SK-N-SH (cell line): ENCODE data around the gene MMP28. TPM values are rescaled to one million over a fixed set of nuclear protein-coding genes. Genes with fewer than 3 reads are reported as not detected.
A peak's percentile ranks its signal among the peaks of the same experiment; 100 is the strongest.

ENCODE experiments used
- CTCF ChIA-PET: fragments of 300-600, 350-600 bp; formaldehyde crosslinking; extraction: SDS; loops from one replicate; lab custom pipeline; 2021; lab: Yijun Ruan, JAX
- POLR2A ChIA-PET: fragments of 350-600 bp; sonication (Branson Sonifier 250); formaldehyde crosslinking; extraction: SDS; loops from one replicate; lab custom pipeline; 2020; ENCODE audit warnings: antibody characterized with exemption, inconsistent platforms; lab: Yijun Ruan, JAX
- DNase-seq: peaks from one replicate; pipeline ENCODE4 v3.0.0; 2012
- H2AFZ ChIP-seq: fragments of 200-600 bp; sonication (generic); 2 replicates; pipeline ENCODE4 v1.8.1; 2016; ENCODE audit warnings: antibody characterized with exemption, mild to moderate bottlenecking, low read depth
- H3F3A ChIP-seq: fragments of 200-600 bp; sonication (generic); replicated peaks from 2 replicates; pipeline ENCODE3; 2016; ENCODE audit warnings: antibody characterized with exemption, mild to moderate bottlenecking; ENCODE audit not compliant: insufficient read depth
- H3K27ac ChIP-seq, 2 experiments: fragments of 200-500 bp in 1 of 2; fragments of 200-600 bp in 1 of 2; sonication (Bioruptor generic) in 1 of 2; sonication (generic), shearing (Covaris generic) in 1 of 2; 2 replicates each; pipeline versions ENCODE4 v1.5.1 to v1.6.1; 2014 to 2016; ENCODE audit warnings: low read depth in 2 of 2, inconsistent platforms in 1 of 2, low read length in 1 of 2, mild to moderate bottlenecking in 1 of 2, mixed read lengths in 1 of 2
- H3K27me3 ChIP-seq: fragments of 200-600 bp; sonication (generic), shearing (Covaris generic); 2 replicates; pipeline ENCODE4 v1.6.1; 2016; ENCODE audit warnings: mixed run types; ENCODE audit not compliant: insufficient read depth
- H3K36me3 ChIP-seq, 2 experiments: fragments of 200-500 bp in 1 of 2; fragments of 200-600 bp in 1 of 2; sonication (Bioruptor generic) in 1 of 2; sonication (generic) in 1 of 2; replicated peaks in 1 of 2; 2 replicates each; pipeline versions ENCODE3 to v1.5.1; 2014 to 2016; ENCODE audit warnings: low read length in 1 of 2, mild to moderate bottlenecking in 1 of 2; ENCODE audit not compliant: insufficient read depth in 2 of 2, control insufficient read depth in 1 of 2
- H3K4me1 ChIP-seq, 2 experiments: fragments of 200-500 bp in 1 of 2; fragments of 200-600 bp in 1 of 2; sonication (Bioruptor generic) in 1 of 2; sonication (generic), shearing (Covaris generic) in 1 of 2; 2 replicates each; pipeline versions ENCODE4 v1.5.1 to v1.6.1; 2014 to 2016; ENCODE audit warnings: low read depth in 1 of 2, low read length in 1 of 2, mixed run types in 1 of 2; ENCODE audit not compliant: insufficient read depth in 2 of 2, control insufficient read depth in 1 of 2
- H3K4me2 ChIP-seq: fragments of 200-600 bp; sonication (generic), shearing (Covaris generic); 2 replicates; pipeline ENCODE4 v1.6.1; 2017; ENCODE audit warnings: mixed run types
- H3K4me3 ChIP-seq, 2 experiments: fragments of 200-500 bp in 1 of 2; fragments of 200-600 bp in 1 of 2; sonication (Bioruptor generic) in 1 of 2; sonication (generic), shearing (Covaris generic) in 1 of 2; 2 replicates each; pipeline versions ENCODE4 v1.5.1 to v1.8.1; 2014 to 2016; ENCODE audit warnings: low read depth in 2 of 2, inconsistent platforms in 1 of 2, low read length in 1 of 2, mild to moderate bottlenecking in 1 of 2, mixed read lengths in 1 of 2, moderate library complexity in 1 of 2
- H3K79me2 ChIP-seq: fragments of 200-600 bp; sonication (generic); 2 replicates; pipeline ENCODE4 v1.8.1; 2017; ENCODE audit warnings: mild to moderate bottlenecking; ENCODE audit not compliant: insufficient read depth
- H3K9ac ChIP-seq: fragments of 200-600 bp; sonication (generic); 2 replicates; pipeline ENCODE4 v1.6.1; 2017; ENCODE audit warnings: mixed run types
- H3K9me2 ChIP-seq: fragments of 200-600 bp; sonication (generic); 2 replicates; pipeline ENCODE4 v1.6.1; 2017; ENCODE audit warnings: mixed run types
- H3K9me3 ChIP-seq: fragments of 200-600 bp; sonication (generic); 2 replicates; pipeline ENCODE4 v1.6.1; 2017; ENCODE audit warnings: mixed run types, mild to moderate bottlenecking, moderate library complexity
- H4K20me1 ChIP-seq: fragments of 200-600 bp; sonication (generic); 2 replicates; pipeline ENCODE4 v1.6.1; 2017; ENCODE audit warnings: mild to moderate bottlenecking, mixed run types; ENCODE audit not compliant: insufficient read depth
- CHD2 ChIP-seq: fragments of 150-350 bp; IDR thresholded peaks from 2 replicates; pipeline ENCODE4 v1.6.1; 2018; ENCODE audit warnings: low read length; ENCODE audit not compliant: partially characterized antibody
- FOXM1 ChIP-seq: IDR thresholded peaks from 2 replicates; pipeline ENCODE4 v1.4.0; 2012; ENCODE audit warnings: low read depth, mild to moderate bottlenecking
- MEF2A ChIP-seq: IDR thresholded peaks from 2 replicates; pipeline ENCODE4 v1.4.0; 2012; ENCODE audit warnings: low read depth, borderline replicate concordance
- RAD21 ChIP-seq: IDR thresholded peaks from 2 replicates; pipeline ENCODE4 v1.6.1; 2012; ENCODE audit warnings: mild to moderate bottlenecking, low read length
- RCOR1 ChIP-seq: fragments of 150-350 bp; IDR thresholded peaks from 2 replicates; pipeline ENCODE4 v1.6.1; 2017; ENCODE audit warnings: antibody characterized with exemption, low read length
- RFX5 ChIP-seq: IDR thresholded peaks from 2 replicates; pipeline ENCODE4 v1.6.1; 2012; ENCODE audit warnings: mild to moderate bottlenecking, improper control_type of control experiment, low read length
- SMC3 ChIP-seq: IDR thresholded peaks from 2 replicates; pipeline ENCODE4 v1.6.1; 2012; ENCODE audit warnings: low read depth, low read length, improper control_type of control experiment
- TAF1 ChIP-seq: IDR thresholded peaks from 2 replicates; pipeline ENCODE4 v1.6.1; 2012; ENCODE audit warnings: low read depth, mild to moderate bottlenecking, low read length, moderate library complexity, borderline replicate concordance
- WGBS: methylation state at CpG from one replicate; pipeline ENCODE4 v1.1.6; 2017; ENCODE audit warnings: low lambda C conversion rate; 5-methylcytosine and 5-hydroxymethylcytosine counted together
- polyA plus RNA-seq, 3 experiments: library from polyadenylated mRNA; depleted of rRNA; stranded (reverse); fragments of >200 nt; gene quantifications; 2 replicates each; pipeline ENCODE4 v1.2.3, GENCODE V29; 2012
- TF ChIP-seq, protein P1 (sequence below): fragments of 200-600 bp; sonication (generic); IDR thresholded peaks from 2 replicates; pipeline ENCODE4 v1.6.1; 2017; ENCODE audit warnings: antibody characterized with exemption, mild to moderate bottlenecking, moderate library complexity
- TF ChIP-seq, protein P2 (sequence below): IDR thresholded peaks from 2 replicates; pipeline ENCODE4 v1.4.0; 2012; ENCODE audit warnings: low read depth, borderline replicate concordance
- TF ChIP-seq, protein P3 (sequence below): IDR thresholded peaks from 2 replicates; pipeline ENCODE4; 2012
- TF ChIP-seq, protein P4 (sequence below): IDR thresholded peaks from 2 replicates; pipeline ENCODE4 v1.4.0; 2012; ENCODE audit warnings: low read depth

Gene MMP28
- polyA plus RNA-seq, 1 of the 3 experiments (the other 2 are of a cell fraction) = 0.33 TPM

DNA sequence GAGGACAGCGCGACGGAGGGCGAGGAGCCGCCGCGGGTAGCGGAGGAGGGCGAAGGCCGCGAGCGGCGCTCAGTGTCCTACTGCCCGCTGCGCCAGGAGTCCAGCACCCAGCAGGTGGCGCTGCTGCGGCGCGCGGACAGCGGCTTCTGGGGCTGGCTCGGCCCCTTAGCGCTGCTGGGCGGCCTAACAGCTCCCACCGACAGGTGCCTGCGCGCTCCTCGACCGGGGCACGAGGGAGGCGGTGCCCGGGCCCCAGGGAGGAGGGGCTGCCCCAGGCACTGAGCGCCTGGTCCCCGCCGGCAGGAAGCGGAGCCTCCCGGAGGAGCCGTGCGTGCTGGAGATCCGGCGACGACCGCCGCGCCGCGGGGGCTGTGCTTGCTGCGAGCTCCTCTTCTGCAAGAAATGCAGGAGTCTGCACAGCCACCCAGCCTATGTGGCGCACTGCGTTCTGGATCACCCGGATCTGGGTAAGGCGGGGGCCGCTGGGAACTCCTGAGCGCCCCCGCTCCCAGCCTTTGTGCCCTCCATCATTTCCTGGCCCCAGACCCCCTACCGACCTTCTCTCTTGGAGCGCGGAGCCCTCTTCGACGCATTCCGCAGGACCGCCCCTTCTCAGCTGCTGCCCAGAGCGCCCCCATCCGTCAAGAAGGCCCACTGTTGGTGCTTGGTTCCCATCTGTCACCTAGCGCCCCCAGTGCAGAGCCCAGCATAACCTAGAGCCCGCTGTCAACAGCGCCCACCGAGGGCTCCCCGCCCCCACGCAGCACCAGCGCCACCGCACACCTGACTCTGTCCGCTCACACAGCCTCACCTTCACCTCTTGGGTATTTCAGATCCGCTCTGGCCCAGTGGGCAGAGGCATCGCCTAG, 31.1 kb downstream of the MMP28 start:
- peak overlapping the region; percentile 74; the same call in 1 of the 2 replicates for H2AFZ ChIP-seq
- ChIA-PET POLR2A (interaction anchor here (0.8 to 3.2 kb wide), 6 partner anchors 12 to 44 kb away, joined by 3 to 65 read pairs (median 4); partner anchors contain the start of gene TAF15), CTCF (interaction anchor here (0.6 to 31.2 kb wide), 56 partner anchors 13 to 1185 kb away, joined by 3 to 809 read pairs (median 6); partner anchors contain the start of genes AP2B1, GAS2L2, MMP28 and PEX12)
- no peaks in the 10 kb centered on the region for H3F3A ChIP-seq
- H3K9me3 ChIP-seq = no peaks in the 10 kb centered on the region
- H3K79me2 ChIP-seq = no peaks in the 10 kb centered on the region
- no peaks in the 10 kb centered on the region for H3K36me3 ChIP-seq
- H3K4me3 ChIP-seq = peak overlapping the region; percentile 56
- no peaks in the 10 kb centered on the region for H3K9me2 ChIP-seq
- H3K27ac ChIP-seq = peak overlapping the region in 1 of 2 experiments; percentile 77; a peak in 2 of 4 replicates
- H3K4me2 ChIP-seq = peak overlapping the region; percentile 93
- H3K27me3 ChIP-seq = no peaks in the 10 kb centered on the region
- WGBS = 15% methylated on average over 39 of the region's 75 CpGs
- peaks cover 0 to 15% of the 10 kb centered on the region in 2 experiments; a peak in 1 of 4 replicates for H3K4me1 ChIP-seq
- TF ChIP-seq RAD21 (peak; percentile 86), MEF2A (no peak), RCOR1 (peak; percentile 60), SMC3 (peak; percentile 95), RFX5 (no peak), FOXM1 (no peak), TAF1 (0 out of 2 replicates have a peak, but pooled peaks have one; percentile 12), CHD2 (peak; percentile 58)
- TF ChIP-seq, protein P1, sequence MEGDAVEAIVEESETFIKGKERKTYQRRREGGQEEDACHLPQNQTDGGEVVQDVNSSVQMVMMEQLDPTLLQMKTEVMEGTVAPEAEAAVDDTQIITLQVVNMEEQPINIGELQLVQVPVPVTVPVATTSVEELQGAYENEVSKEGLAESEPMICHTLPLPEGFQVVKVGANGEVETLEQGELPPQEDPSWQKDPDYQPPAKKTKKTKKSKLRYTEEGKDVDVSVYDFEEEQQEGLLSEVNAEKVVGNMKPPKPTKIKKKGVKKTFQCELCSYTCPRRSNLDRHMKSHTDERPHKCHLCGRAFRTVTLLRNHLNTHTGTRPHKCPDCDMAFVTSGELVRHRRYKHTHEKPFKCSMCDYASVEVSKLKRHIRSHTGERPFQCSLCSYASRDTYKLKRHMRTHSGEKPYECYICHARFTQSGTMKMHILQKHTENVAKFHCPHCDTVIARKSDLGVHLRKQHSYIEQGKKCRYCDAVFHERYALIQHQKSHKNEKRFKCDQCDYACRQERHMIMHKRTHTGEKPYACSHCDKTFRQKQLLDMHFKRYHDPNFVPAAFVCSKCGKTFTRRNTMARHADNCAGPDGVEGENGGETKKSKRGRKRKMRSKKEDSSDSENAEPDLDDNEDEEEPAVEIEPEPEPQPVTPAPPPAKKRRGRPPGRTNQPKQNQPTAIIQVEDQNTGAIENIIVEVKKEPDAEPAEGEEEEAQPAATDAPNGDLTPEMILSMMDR = peak; percentile 62
- TF ChIP-seq, protein P2, sequence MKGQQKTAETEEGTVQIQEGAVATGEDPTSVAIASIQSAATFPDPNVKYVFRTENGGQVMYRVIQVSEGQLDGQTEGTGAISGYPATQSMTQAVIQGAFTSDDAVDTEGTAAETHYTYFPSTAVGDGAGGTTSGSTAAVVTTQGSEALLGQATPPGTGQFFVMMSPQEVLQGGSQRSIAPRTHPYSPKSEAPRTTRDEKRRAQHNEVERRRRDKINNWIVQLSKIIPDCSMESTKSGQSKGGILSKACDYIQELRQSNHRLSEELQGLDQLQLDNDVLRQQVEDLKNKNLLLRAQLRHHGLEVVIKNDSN = 0 out of 2 replicates have a peak, but pooled peaks have one; percentile 5
- TF ChIP-seq, protein P3, sequence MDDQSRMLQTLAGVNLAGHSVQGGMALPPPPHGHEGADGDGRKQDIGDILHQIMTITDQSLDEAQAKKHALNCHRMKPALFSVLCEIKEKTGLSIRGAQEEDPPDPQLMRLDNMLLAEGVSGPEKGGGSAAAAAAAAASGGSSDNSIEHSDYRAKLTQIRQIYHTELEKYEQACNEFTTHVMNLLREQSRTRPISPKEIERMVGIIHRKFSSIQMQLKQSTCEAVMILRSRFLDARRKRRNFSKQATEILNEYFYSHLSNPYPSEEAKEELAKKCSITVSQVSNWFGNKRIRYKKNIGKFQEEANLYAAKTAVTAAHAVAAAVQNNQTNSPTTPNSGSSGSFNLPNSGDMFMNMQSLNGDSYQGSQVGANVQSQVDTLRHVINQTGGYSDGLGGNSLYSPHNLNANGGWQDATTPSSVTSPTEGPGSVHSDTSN = 0 out of 2 replicates have a peak, but pooled peaks have one; percentile 6
- TF ChIP-seq, protein P4, sequence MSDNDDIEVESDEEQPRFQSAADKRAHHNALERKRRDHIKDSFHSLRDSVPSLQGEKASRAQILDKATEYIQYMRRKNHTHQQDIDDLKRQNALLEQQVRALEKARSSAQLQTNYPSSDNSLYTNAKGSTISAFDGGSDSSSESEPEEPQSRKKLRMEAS = peak; percentile 74; the same call in 1 of the 2 replicates
- H3K9ac ChIP-seq = no peak overlapping the region
- no peaks in the 10 kb centered on the region for H4K20me1 ChIP-seq
- peak; percentile 98 for DNase-seq
